ENCODE data around the gene NT5E. TPM values are rescaled to one million over a fixed set of nuclear protein-coding genes. Genes with fewer than 3 reads are reported as not detected.

Gene NT5E
- total and polyA plus RNA-seq, 12 donors, result 2.9 to 14.2 (median 9.6) TPM

DNA sequence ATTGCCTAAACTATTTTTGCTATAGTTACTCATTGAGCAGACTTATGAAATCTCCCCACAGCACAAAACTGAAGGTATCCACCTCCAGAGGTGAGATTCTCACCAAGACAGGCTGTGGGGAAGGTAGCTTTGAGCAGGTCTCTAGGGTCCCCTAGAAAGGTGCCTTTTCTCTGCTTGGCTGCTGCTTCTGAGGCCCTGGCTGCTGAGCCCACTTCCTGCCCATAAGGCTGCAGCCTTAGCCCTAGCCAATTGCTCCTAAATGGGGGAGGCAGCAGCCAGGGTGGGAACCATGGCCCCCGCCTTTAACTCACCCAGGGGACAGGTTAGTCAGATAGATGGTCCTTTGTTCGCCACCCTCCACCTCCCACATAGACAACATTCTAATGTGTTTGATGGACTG lies 3.6 kb downstream of the NT5E start:
- peaks cover 5 to 10% of the 10 kb centered on the region in 2 donors for H3K4me1 ChIP-seq (replicated peaks in 1 of 2)
- intact Hi-C loops (cut with DNase I), result no loop called here
- TF ChIP-seq POLR2A (IDR thresholded peaks at IDR 0.05), result no peak
- TF ChIP-seq, protein P1, sequence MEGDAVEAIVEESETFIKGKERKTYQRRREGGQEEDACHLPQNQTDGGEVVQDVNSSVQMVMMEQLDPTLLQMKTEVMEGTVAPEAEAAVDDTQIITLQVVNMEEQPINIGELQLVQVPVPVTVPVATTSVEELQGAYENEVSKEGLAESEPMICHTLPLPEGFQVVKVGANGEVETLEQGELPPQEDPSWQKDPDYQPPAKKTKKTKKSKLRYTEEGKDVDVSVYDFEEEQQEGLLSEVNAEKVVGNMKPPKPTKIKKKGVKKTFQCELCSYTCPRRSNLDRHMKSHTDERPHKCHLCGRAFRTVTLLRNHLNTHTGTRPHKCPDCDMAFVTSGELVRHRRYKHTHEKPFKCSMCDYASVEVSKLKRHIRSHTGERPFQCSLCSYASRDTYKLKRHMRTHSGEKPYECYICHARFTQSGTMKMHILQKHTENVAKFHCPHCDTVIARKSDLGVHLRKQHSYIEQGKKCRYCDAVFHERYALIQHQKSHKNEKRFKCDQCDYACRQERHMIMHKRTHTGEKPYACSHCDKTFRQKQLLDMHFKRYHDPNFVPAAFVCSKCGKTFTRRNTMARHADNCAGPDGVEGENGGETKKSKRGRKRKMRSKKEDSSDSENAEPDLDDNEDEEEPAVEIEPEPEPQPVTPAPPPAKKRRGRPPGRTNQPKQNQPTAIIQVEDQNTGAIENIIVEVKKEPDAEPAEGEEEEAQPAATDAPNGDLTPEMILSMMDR (IDR thresholded peaks at IDR 0.05), result no peak

GRCh38 chr6:85455471-85456026 lies 5.7 kb downstream of the NT5E start:
- 54 to 64% (median 58%) methylated on average over 3 of the region's 3 CpGs for WGBS, 4 donors
- no peak overlapping the region for H3K27ac ChIP-seq
- DNase-seq, result no peak
- intact Hi-C loops (cut with DNase I), result no loop called here
- no peak overlapping the region for H3K4me3 ChIP-seq
- H3K4me1 ChIP-seq (replicated peaks in 1 of 2), result peaks cover 1 to 22% of the 10 kb centered on the region in 2 donors
- H3K27me3 ChIP-seq, result no peaks in the 10 kb centered on the region
- no peaks in the 10 kb centered on the region for H3K36me3 ChIP-seq (replicated peaks in 1 of 2)
- no peak for TF ChIP-seq POLR2A (IDR thresholded peaks at IDR 0.05)
- TF ChIP-seq, protein P1 (IDR thresholded peaks at IDR 0.05), result no peak
- no peaks in the 10 kb centered on the region for H3K9me3 ChIP-seq (replicated peaks in 1 of 3)

More for the DNA sequence above, 3.6 kb downstream of the NT5E start:
- no peaks in the 10 kb centered on the region for H3K27me3 ChIP-seq
- H3K27ac ChIP-seq, result no peak overlapping the region
- WGBS, 4 donors, result 78 to 100% (median 86%) methylated on average over 1 to 2 of the region's 2 CpGs
- DNase-seq, result no peak
- H3K4me3 ChIP-seq, result no peak overlapping the region
- H3K9me3 ChIP-seq (replicated peaks in 1 of 3), result no peaks in the 10 kb centered on the region
- no peaks in the 10 kb centered on the region for H3K36me3 ChIP-seq (replicated peaks in 1 of 2)

GRCh38 chr6:85456782-85457181 lies 6.9 kb downstream of the NT5E start:
- Histone ChIP-seq H3K36me3 (replicated peaks in 1 of 2) (no peaks in the 10 kb centered on the region), H3K27me3 (no peaks in the 10 kb centered on the region), H3K4me3 (no peak overlapping the region), H3K4me1 (replicated peaks in 1 of 2) (peaks cover 0 to 33% of the 10 kb centered on the region in 2 donors), H3K9me3 (replicated peaks in 1 of 3) (no peaks in the 10 kb centered on the region), H3K27ac (peak overlapping the region in 1 of 5 donors; percentile 34)
- no peak for DNase-seq
- intact Hi-C loops (cut with DNase I), result no loop called here
- 76 to 87% (median 81%) methylated on average over 3 to 4 of the region's 4 CpGs for WGBS, 4 donors
- TF ChIP-seq POLR2A (IDR thresholded peaks at IDR 0.05), result no peak
- TF ChIP-seq, protein P1 (IDR thresholded peaks at IDR 0.05), result no peak

DNA sequence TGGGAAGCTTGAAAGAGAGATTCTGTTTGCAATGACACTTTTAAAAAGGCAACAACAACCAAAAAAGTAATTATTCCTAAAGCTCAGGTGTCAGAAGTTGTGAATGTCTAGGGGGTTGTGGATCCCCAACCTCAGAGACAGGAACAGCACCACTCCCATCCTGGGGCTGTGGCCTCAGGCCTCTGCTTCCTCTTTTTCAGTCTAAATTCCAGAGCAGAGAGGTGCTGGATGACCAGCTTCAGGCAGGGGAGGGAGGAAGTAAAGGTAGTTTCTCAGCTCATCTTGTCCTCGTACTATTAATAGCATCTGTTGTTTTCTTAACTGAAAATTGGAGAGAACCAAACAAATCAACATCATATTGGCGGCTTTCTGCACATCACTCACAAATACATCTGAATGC lies 8.3 kb downstream of the NT5E start:
- intact Hi-C loops (cut with DNase I), result no loop called here
- WGBS, 4 donors, result 41 to 62% (median 49%) methylated on average over 2 of the region's 2 CpGs
- H3K4me1 ChIP-seq (replicated peaks in 1 of 2), result peaks cover 0 to 34% of the 10 kb centered on the region in 2 donors
- H3K4me3 ChIP-seq, result no peak overlapping the region
- H3K36me3 ChIP-seq (replicated peaks in 1 of 2), result no peaks in the 10 kb centered on the region
- no peak for DNase-seq
- no peak for TF ChIP-seq POLR2A (IDR thresholded peaks at IDR 0.05)
- TF ChIP-seq, protein P1 (IDR thresholded peaks at IDR 0.05), result no peak
- no peaks in the 10 kb centered on the region for H3K9me3 ChIP-seq (replicated peaks in 1 of 3)
- no peaks in the 10 kb centered on the region for H3K27me3 ChIP-seq
- H3K27ac ChIP-seq, result peak overlapping the region in 1 of 5 donors; percentile 69
